Fibroblast of mammary gland (primary cell): Measurements from ENCODE around the gene HMGXB3.

Experiments
- DNase-seq: peaks from one replicate; pipeline ENCODE4 v3.0.0-alpha.2; 2010; ENCODE audit warnings: low read depth
- H3K4me3 ChIP-seq: 2 replicates; pipeline ENCODE4 v1.5.1; 2011; ENCODE audit warnings: low read depth, mild to moderate bottlenecking, low read length, moderate library complexity; ENCODE audit not compliant: control insufficient read depth
- CTCF ChIP-seq: conservative IDR thresholded peaks from 2 replicates; pipeline ENCODE4 v1.5.1; 2011; ENCODE audit warnings: low read depth, low read length, inconsistent platforms; ENCODE audit not compliant: control insufficient read depth, insufficient read depth

Gene HMGXB3

GRCh38 chr5:150013931-150014330, 13.4 kb downstream of the HMGXB3 start:
- no peak for TF ChIP-seq CTCF
- no peak overlapping the region for H3K4me3 ChIP-seq
- DNase-seq: no peak

DNA sequence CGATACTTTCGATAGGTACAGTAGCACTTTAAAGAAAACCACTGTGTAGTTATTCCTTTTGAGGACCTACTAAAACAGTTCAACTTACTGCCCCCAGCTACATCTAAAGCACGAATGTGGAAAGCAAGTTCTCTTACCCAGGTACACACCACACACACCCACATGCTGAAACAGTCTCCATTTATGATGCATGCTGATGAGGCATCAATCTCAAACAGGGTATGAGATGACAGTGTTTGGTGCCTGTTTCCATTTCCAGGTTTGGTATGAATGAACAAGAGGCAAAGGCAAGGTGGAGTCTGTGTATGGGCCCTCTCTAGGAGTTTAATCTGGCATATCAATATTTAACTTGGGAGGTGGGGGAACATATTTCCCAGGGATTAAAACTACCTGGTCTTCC, 13.9 kb downstream of the HMGXB3 start:
- H3K4me3 ChIP-seq: no peak overlapping the region
- no peak for TF ChIP-seq CTCF
- DNase-seq: no peak

DNA sequence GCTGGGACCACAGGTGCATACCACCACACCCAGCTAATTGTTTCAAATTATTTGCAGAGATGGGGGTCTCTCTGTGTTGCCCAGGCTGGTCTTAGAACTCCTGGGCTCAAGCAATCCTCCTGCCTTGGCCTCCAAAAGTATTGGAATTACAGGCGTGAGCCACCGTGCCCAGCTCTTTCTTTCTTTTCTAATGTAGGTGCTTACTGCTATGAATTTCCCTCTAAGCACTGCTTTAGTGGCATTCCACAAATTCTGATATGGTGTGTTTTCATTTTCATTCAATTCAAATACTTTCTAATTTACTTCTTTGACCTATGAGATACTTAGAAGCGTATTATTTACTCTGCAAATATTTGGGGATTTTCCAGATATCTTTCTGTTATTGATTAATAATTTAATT, 14.9 kb downstream of the HMGXB3 start:
- no peak for TF ChIP-seq CTCF
- no peak overlapping the region for H3K4me3 ChIP-seq
- no peak for DNase-seq

GRCh38 chr5:150016537-150016936, 16.0 kb downstream of the HMGXB3 start:
- TF ChIP-seq CTCF: no peak
- no peak for DNase-seq
- no peak overlapping the region for H3K4me3 ChIP-seq

DNA sequence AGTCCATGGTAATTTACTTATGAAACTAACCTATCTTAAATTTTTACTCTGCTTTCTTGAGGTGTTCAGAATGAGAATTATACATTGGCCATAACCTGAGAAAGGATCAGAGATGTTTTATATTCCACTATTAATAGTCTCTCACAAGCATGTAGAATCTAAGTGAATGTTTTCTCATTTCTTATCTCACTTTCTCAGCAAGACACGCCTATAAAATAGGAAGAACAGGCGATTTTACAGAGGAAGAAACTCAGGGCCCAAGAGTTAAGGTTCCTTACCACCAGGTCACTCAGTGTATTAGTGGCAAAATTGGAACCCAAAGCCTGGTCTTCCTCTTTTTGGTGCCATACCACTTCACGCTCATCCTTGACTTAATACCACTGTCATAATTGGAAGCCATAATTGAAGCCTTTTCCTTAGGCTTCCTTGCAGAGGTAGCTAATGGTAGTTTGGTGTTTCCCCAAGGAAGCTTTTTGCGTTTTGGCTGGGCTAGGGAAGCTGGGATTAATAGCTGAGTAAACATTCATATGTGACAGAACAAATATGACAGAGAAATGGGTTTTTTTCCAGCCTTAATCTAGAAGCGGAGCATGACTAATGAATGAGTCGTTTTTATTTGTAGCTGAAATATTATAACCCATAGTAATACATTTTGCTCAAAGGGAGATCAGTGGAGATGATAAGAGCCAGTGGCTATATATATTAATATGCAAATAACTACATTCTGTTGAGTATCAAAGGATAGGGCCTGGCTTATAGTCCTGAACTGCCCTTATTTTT, 16.9 kb downstream of the HMGXB3 start:
- no peak overlapping the region for H3K4me3 ChIP-seq
- TF ChIP-seq CTCF: no peak
- peak; percentile 58 for DNase-seq

- TF ChIP-seq CTCF: no peak
- DNase-seq: no peak
- H3K4me3 ChIP-seq: no peak overlapping the region
Measured at GRCh38 chr5:150020249-150020648, 19.7 kb downstream of the HMGXB3 start.
